ENCODE results near the gene C2orf80.

Gene C2orf80

GRCh38 chr2:208192611-208193236, 2.9 kb upstream of the C2orf80 start:
- DNase-seq (ENCODE audit: low read depth), result no peak
- TF ChIP-seq, protein P1, sequence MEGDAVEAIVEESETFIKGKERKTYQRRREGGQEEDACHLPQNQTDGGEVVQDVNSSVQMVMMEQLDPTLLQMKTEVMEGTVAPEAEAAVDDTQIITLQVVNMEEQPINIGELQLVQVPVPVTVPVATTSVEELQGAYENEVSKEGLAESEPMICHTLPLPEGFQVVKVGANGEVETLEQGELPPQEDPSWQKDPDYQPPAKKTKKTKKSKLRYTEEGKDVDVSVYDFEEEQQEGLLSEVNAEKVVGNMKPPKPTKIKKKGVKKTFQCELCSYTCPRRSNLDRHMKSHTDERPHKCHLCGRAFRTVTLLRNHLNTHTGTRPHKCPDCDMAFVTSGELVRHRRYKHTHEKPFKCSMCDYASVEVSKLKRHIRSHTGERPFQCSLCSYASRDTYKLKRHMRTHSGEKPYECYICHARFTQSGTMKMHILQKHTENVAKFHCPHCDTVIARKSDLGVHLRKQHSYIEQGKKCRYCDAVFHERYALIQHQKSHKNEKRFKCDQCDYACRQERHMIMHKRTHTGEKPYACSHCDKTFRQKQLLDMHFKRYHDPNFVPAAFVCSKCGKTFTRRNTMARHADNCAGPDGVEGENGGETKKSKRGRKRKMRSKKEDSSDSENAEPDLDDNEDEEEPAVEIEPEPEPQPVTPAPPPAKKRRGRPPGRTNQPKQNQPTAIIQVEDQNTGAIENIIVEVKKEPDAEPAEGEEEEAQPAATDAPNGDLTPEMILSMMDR (IDR thresholded peaks at IDR 0.05; ENCODE audit: insufficient read depth, low read depth, low read length, missing control alignments), result no peak
- no peak overlapping the region for H3K4me3 ChIP-seq (ENCODE audit: low read depth, low read length)

- no peak for DNase-seq (ENCODE audit: low read depth)
- TF ChIP-seq, protein P1 (IDR thresholded peaks at IDR 0.05; ENCODE audit: insufficient read depth, low read depth, low read length, missing control alignments), result no peak
- H3K4me3 ChIP-seq (ENCODE audit: low read depth, low read length), result no peak overlapping the region
These were observed 591 bp downstream of the C2orf80 start for GRCh38 chr2:208189069-208189809.

- no peak overlapping the region for H3K4me3 ChIP-seq (ENCODE audit: low read depth, low read length)
- no peak for DNase-seq (ENCODE audit: low read depth)
- TF ChIP-seq, protein P1 (IDR thresholded peaks at IDR 0.05; ENCODE audit: insufficient read depth, low read depth, low read length, missing control alignments), result no peak
These were observed 2.9 kb downstream of the C2orf80 start for GRCh38 chr2:208186893-208187292.

DNA sequence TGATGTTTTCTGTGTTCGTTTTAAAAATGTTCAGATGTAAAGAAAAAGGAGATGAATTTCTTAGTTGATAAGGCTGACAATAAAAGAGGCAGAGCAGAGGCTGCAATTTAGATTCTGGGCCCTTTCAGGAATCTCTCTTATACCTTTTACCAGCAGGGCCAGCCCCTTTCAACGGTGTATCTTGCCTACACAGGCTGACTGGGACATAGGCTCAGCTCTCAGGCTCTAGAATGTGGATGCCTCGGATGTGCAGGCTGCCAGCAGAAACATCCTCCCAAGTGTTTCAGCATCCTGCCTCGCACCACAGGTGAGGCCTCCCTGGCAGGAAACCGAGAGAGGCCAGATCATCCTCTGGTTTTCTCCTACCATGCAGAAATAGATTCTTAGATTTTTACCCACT, 3.4 kb downstream of the C2orf80 start:
- no peak overlapping the region for H3K4me3 ChIP-seq (ENCODE audit: low read depth, low read length)
- no peak for DNase-seq (ENCODE audit: low read depth)
- TF ChIP-seq, protein P1 (IDR thresholded peaks at IDR 0.05; ENCODE audit: insufficient read depth, low read depth, low read length, missing control alignments), result no peak

DNA sequence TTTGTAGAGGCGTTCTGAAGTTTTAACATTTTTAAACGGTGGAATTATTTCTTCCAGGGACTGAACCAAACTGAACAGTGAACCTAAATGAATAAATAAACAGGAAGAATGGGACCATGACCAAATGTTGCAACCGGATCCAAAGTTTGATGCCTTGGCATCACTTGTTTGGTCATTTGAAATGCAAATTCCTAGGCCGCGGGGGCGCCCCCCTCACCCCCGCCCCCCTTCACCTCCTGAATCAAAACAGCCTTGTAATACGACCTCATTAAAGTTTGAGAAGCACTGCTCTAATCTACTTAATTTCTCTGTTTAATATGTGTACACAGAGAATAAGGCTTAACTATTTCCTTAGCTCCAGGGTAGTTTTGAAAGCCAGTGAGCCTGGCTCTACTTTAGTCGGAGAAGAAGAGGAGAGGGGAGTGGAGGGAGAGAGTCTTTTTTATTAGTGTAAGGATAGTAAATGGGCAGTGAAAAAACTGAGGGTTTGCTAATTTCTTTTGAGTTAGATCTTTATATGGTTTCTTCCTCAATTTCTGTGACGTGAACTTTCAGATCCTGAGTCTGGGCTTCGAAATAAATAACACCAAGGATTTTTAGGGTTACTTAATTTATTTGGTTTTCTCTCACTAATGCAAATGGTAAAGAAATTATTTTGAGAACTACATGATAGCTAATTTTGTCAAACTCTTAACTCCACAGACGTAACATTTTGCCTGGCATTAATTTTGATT, 5.7 kb downstream of the C2orf80 start:
- DNase-seq (ENCODE audit: low read depth), result no peak
- TF ChIP-seq, protein P1 (IDR thresholded peaks at IDR 0.05; ENCODE audit: insufficient read depth, low read depth, low read length, missing control alignments), result no peak
- no peak overlapping the region for H3K4me3 ChIP-seq (ENCODE audit: low read depth, low read length)

- TF ChIP-seq, protein P1 (IDR thresholded peaks at IDR 0.05; ENCODE audit: insufficient read depth, low read depth, low read length, missing control alignments), result no peak
- no peak overlapping the region for H3K4me3 ChIP-seq (ENCODE audit: low read depth, low read length)
- DNase-seq (ENCODE audit: low read depth), result no peak
These were observed 6.3 kb downstream of the C2orf80 start for GRCh38 chr2:208183526-208183925.
